ENCODE results near the gene PGAP2. TPM values are rescaled to one million over a fixed set of nuclear protein-coding genes. Genes with fewer than 3 reads are reported as not detected.
"Not testable (repeated sequence)": the region's sequence is repeated elsewhere in the genome, so short reads cannot be mapped to it uniquely, and the experiment has no call there.

PGAP2 gene
- total RNA-seq, 4 donors from 2014 or later = 45.6 to 59.6 (median 51.9) TPM

- TF ChIP-seq, protein P1, sequence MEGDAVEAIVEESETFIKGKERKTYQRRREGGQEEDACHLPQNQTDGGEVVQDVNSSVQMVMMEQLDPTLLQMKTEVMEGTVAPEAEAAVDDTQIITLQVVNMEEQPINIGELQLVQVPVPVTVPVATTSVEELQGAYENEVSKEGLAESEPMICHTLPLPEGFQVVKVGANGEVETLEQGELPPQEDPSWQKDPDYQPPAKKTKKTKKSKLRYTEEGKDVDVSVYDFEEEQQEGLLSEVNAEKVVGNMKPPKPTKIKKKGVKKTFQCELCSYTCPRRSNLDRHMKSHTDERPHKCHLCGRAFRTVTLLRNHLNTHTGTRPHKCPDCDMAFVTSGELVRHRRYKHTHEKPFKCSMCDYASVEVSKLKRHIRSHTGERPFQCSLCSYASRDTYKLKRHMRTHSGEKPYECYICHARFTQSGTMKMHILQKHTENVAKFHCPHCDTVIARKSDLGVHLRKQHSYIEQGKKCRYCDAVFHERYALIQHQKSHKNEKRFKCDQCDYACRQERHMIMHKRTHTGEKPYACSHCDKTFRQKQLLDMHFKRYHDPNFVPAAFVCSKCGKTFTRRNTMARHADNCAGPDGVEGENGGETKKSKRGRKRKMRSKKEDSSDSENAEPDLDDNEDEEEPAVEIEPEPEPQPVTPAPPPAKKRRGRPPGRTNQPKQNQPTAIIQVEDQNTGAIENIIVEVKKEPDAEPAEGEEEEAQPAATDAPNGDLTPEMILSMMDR (IDR thresholded peaks at IDR 0.05) = no peak
- TF ChIP-seq POLR2A (IDR thresholded peaks at IDR 0.05) = no peak
- intact Hi-C loops (cut with DNase I; ENCODE audit: low total_unique reads) = no loop called here
- DNase-seq (ENCODE audit: low spot score in 2 of 2) = no peak
- no peak overlapping the region for H3K4me3 ChIP-seq (ENCODE audit: low read depth, poor library complexity, severe bottlenecking)
- WGBS, 2 donors = 69 to 70% methylated on average over 4 of the region's 4 CpGs
These were observed 51.1 kb downstream of the PGAP2 start for GRCh38 chr11:3859373-3859881.

DNA sequence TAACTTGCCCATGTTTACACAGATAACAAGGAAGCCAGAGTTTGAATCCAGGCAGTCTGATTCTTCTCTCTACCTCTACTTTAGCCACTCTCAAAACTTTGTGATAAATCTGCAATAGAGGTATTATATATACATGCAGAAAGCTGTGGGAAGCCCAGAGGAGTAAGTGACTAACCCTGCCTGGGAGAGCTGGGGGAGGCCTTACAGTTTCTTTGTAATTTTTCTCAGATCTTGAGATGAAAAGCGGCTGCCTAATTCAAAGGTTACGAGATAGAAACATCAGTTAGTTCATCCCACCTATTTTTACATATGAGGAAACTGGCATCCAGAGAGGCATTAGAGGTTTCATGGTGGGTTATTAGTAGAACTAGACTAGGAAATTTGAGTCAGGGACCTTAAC, 52.0 kb downstream of the PGAP2 start:
- no peak for DNase-seq (ENCODE audit: low spot score in 2 of 2)
- no peak overlapping the region for H3K4me3 ChIP-seq (ENCODE audit: low read depth, poor library complexity, severe bottlenecking)
- TF ChIP-seq POLR2A (IDR thresholded peaks at IDR 0.05) = no peak
- TF ChIP-seq, protein P1 (IDR thresholded peaks at IDR 0.05) = no peak
- intact Hi-C loops (cut with DNase I; ENCODE audit: low total_unique reads) = no loop called here
- 93 to 95% methylated on average over 2 of the region's 2 CpGs for WGBS, 2 donors

DNA sequence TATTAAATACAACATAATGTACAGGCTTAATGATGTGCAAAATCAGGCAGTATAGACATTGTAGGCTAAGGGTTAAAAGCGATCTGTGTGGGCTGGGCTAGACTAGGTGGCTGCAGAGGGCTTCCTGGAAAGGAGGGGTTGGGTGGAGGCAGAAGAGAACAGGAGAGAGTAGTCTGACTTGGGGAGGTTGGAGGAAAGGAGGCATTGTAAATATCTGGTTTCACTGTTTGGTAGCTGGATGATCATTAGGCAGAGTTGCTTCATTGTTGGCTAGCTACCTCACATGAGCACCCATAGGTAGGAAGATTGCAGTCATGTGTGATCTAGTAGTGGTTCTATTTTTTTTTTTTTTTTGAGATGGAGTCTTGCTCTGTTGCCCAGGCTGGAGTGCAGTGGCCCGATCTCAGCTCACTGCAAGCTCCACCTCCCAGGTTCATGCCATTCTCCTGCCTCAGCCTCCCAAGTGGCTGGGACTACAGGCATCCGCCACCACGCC, 52.6 kb downstream of the PGAP2 start:
- intact Hi-C loops (cut with DNase I; ENCODE audit: low total_unique reads); DNase-seq (ENCODE audit: low spot score in 2 of 2); H3K4me3 ChIP-seq (ENCODE audit: low read depth, poor library complexity, severe bottlenecking): not testable (repeated sequence)
- whole genome bisulfite sequencing, 2 donors = 77 to 80% methylated on average over 4 of the region's 4 CpGs

- no peak for DNase-seq (ENCODE audit: low spot score in 2 of 2)
- intact Hi-C loops (cut with DNase I; ENCODE audit: low total_unique reads) = no loop called here
- WGBS, 2 donors = 32 to 50% methylated on average over 1 of the region's 1 CpG
- H3K4me3 ChIP-seq (ENCODE audit: low read depth, poor library complexity, severe bottlenecking) = no peak overlapping the region
- TF ChIP-seq, protein P1 (IDR thresholded peaks at IDR 0.05) = no peak
- no peak for TF ChIP-seq POLR2A (IDR thresholded peaks at IDR 0.05)
These were observed 53.3 kb downstream of the PGAP2 start for GRCh38 chr11:3861683-3862082.

- DNase-seq (ENCODE audit: low spot score in 2 of 2) = no peak
- 43 to 45% methylated on average over 3 of the region's 3 CpGs for WGBS, 2 donors
- intact Hi-C loops (cut with DNase I; ENCODE audit: low total_unique reads) = no loop called here
- TF ChIP-seq, protein P1 (IDR thresholded peaks at IDR 0.05) = no peak
- no peak for TF ChIP-seq POLR2A (IDR thresholded peaks at IDR 0.05)
- H3K4me3 ChIP-seq (ENCODE audit: low read depth, poor library complexity, severe bottlenecking) = no peak overlapping the region
These were observed 57.2 kb downstream of the PGAP2 start for GRCh38 chr11:3865388-3866193.

DNA sequence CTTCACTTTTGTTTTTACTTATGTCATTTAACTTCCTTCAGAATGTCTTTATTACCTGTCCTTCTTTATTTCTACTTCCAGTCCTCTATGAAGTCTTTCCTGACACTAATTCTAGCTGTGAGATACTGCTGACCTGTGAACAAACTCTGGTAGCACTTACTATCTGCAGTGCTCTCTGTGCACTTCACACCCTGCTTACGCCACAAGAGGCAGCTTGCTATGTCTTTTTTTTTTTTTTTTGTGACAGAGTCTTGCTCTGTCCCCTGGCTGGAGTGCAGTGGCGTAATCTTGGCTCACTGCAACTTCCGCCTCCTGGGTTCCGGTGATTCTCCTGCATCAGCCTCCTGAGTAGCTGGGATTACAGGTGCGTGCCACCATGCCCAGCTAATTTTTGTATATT, 57.8 kb downstream of the PGAP2 start:
- H3K4me3 ChIP-seq (ENCODE audit: low read depth, poor library complexity, severe bottlenecking) = no peak overlapping the region
- 71 to 81% methylated on average over 5 of the region's 5 CpGs for WGBS, 2 donors
- intact Hi-C loops (cut with DNase I; ENCODE audit: low total_unique reads) = no loop called here
- TF ChIP-seq, protein P1 (IDR thresholded peaks at IDR 0.05) = no peak
- TF ChIP-seq POLR2A (IDR thresholded peaks at IDR 0.05) = no peak
- DNase-seq (ENCODE audit: low spot score in 2 of 2) = no peak

Measured in lower leg skin (tissue), 4 donors.